GM12875 (cell line): ENCODE measurements around the gene MAML2.

ENCODE experiments used
- H3K4me3 ChIP-seq: one replicate; pipeline ENCODE4 v1.5.1; 2011; ENCODE audit warnings: low read depth, low read length, control low read depth
- CTCF ChIP-seq: IDR thresholded peaks from 2 replicates; pipeline ENCODE4 v1.5.1; 2011; ENCODE audit warnings: low read depth, mild to moderate bottlenecking, control low read depth, inconsistent platforms, low read length, moderate library complexity, borderline replicate concordance; ENCODE audit not compliant: insufficient read depth

The MAML2 gene

GRCh38 chr11:96082936-96083335 lies 260.1 kb downstream of the MAML2 start:
- no peak for TF ChIP-seq CTCF
- H3K4me3 ChIP-seq: no peak overlapping the region

- TF ChIP-seq CTCF: no peak
- H3K4me3 ChIP-seq: no peak overlapping the region
Measured at GRCh38 chr11:96082002-96082899, 260.7 kb downstream of the MAML2 start.

- no peak overlapping the region for H3K4me3 ChIP-seq
- TF ChIP-seq CTCF: no peak
Measured at GRCh38 chr11:96081561-96081960, 261.4 kb downstream of the MAML2 start.

GRCh38 chr11:96079691-96080090 lies 263.3 kb downstream of the MAML2 start:
- no peak overlapping the region for H3K4me3 ChIP-seq
- no peak for TF ChIP-seq CTCF

- H3K4me3 ChIP-seq: no peak overlapping the region
- no peak for TF ChIP-seq CTCF
Measured at GRCh38 chr11:96075532-96075959, 267.4 kb downstream of the MAML2 start.

GRCh38 chr11:96074551-96075310 lies 268.3 kb downstream of the MAML2 start:
- H3K4me3 ChIP-seq: no peak overlapping the region
- no peak for TF ChIP-seq CTCF
